ENCODE measurements around the gene TNS1.

TNS1 gene

GRCh38 chr2:217929272-217929671 lies 73.5 kb downstream of the TNS1 start:
- no peak overlapping the region for H3K4me2 ChIP-seq (ENCODE audit: low read length)
- no peak for TF ChIP-seq CTCF (IDR thresholded peaks at IDR 0.05)
- peaks cover 46% of the 10 kb centered on the region for H3K4me1 ChIP-seq
- H3K27ac ChIP-seq: peak overlapping the region; percentile 73
- H3K9ac ChIP-seq: no peak overlapping the region
- peaks cover 91% of the 10 kb centered on the region for H3K79me2 ChIP-seq
- no peaks in the 10 kb centered on the region for H3K9me3 ChIP-seq (ENCODE audit: control insufficient read depth, low read length)
- H2AFZ ChIP-seq: no peak overlapping the region
- no peak overlapping the region for H3K4me3 ChIP-seq (ENCODE audit: low read depth, low read length)
- no peaks in the 10 kb centered on the region for H3K36me3 ChIP-seq (ENCODE audit: control insufficient read depth, insufficient read depth, low read length)
- H3K27me3 ChIP-seq (ENCODE audit: control insufficient read depth, insufficient read depth, low read length): no peaks in the 10 kb centered on the region

DNA sequence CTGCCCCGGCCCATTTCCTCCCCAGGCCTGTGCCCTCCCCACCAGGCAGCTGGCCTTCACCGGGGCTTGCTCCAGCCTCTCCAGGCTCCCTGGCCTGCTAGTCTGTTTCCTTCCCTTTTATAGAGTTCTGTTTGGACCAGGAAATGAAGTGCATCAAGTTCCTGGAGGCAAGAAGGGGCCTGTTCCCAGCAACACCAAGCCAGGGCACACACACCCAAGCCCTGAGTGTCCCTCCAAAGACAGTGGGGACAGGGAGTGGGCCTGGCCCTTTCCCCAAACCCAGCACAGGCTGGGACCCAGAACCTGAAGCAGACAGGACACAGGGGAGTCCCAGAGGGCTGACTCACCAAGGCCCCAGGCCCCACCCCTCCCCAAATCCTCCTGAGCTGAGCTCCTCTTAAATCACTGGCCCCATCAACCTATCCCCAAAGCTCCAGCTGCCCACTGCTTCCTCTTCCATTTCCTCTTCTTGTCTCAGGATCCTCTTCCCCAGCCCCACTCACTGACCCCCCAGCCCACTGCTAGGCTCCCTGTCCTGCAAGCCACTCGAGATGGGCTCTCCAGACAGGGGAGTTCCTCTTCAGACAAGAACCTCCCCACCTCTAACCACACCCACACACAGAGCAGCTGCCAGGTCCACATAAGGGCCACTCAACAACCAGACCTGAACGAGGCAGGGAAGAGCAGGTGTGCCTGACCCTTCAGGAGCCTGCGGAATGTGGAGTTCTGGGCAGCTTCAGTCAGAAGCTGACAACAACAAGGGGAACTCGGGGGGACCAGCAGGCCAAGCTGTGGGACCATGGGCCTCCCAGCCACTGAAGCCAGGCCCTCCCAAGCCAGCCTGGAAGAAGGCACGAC lies 74.2 kb downstream of the TNS1 start:
- peaks cover 41% of the 10 kb centered on the region for H3K4me1 ChIP-seq

DNA sequence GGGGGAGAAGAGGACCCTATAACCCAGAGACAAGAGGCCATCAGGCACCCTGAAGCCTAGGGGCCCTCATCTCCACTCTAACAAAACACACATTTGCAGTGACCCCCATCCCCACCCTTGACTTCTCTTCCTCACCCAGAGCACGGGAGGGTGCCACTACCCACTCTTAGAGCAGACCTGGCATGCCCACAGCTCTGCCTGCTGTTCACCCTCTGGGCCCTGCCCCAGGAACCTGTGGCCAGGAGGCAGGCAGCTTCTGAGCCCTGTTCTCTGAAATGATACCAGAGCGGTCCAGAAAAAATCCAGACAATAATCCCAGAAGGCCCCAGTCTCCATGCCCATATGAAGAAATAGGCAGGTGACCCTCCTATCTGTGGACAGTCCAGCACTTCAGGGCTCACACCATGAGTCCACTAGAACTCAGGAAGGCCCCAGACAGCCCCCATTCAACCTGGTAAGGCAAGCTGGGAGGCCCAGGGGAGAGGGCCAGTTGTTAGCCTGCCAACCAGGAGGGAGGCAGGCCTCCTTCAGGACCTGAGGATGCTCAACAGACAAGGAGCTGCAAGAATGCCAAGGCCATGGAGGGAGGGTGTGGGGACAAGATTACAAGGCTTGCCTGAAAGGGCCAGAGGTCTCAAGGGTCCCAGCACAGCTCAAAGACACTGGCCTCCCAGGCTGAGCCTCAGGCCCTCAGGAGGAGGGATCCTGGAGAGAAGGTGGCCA lies 75.0 kb downstream of the TNS1 start:
- no peaks in the 10 kb centered on the region for H3K36me3 ChIP-seq (ENCODE audit: control insufficient read depth, insufficient read depth, low read length)
- H3K4me3 ChIP-seq (ENCODE audit: low read depth, low read length): no peak overlapping the region
- H3K27me3 ChIP-seq (ENCODE audit: control insufficient read depth, insufficient read depth, low read length): no peaks in the 10 kb centered on the region
- no peak overlapping the region for H3K4me2 ChIP-seq (ENCODE audit: low read length)
- no peaks in the 10 kb centered on the region for H3K9me3 ChIP-seq (ENCODE audit: control insufficient read depth, low read length)
- H3K79me2 ChIP-seq: peaks cover 91% of the 10 kb centered on the region
- peak overlapping the region; percentile 73 for H3K27ac ChIP-seq
- no peak for TF ChIP-seq CTCF (IDR thresholded peaks at IDR 0.05)
- H3K9ac ChIP-seq: no peak overlapping the region
- H2AFZ ChIP-seq: no peak overlapping the region
- H3K4me1 ChIP-seq: peaks cover 33% of the 10 kb centered on the region

More for the DNA sequence above, 74.2 kb downstream of the TNS1 start:
- Histone ChIP-seq H3K4me2 (ENCODE audit: low read length) (no peak overlapping the region), H3K9ac (no peak overlapping the region), H3K27ac (peak overlapping the region; percentile 73), H3K9me3 (ENCODE audit: control insufficient read depth, low read length) (no peaks in the 10 kb centered on the region), H3K79me2 (peaks cover 90% of the 10 kb centered on the region), H3K4me3 (ENCODE audit: low read depth, low read length) (no peak overlapping the region), H3K36me3 (ENCODE audit: control insufficient read depth, insufficient read depth, low read length) (no peaks in the 10 kb centered on the region), H2AFZ (no peak overlapping the region), H3K27me3 (ENCODE audit: control insufficient read depth, insufficient read depth, low read length) (no peaks in the 10 kb centered on the region)
- no peak for TF ChIP-seq CTCF (IDR thresholded peaks at IDR 0.05)

DNA sequence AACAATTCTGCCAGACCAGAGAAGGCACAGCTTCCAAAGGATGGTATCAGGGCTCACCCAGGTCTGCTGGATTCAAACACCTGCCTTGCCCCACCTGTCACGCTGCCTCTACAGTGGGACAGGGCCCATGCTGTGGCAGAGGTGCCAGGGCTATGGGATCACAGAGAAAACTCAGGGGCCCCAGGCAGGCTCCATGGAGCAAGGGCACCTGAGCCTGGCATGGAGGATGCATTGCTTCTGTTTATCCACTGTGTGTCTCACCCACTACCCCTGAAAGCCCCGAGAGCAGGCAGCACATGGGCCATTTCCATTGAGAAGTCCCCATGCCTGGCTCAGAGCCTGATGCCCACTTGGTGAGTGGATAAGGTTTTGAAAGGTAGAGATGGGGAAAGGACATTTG lies 76.0 kb downstream of the TNS1 start:
- Histone ChIP-seq H3K9ac (no peak overlapping the region), H3K79me2 (peaks cover 94% of the 10 kb centered on the region), H3K9me3 (ENCODE audit: control insufficient read depth, low read length) (no peaks in the 10 kb centered on the region), H3K4me1 (peaks cover 35% of the 10 kb centered on the region), H3K4me3 (ENCODE audit: low read depth, low read length) (no peak overlapping the region), H3K4me2 (ENCODE audit: low read length) (no peak overlapping the region), H3K27me3 (ENCODE audit: control insufficient read depth, insufficient read depth, low read length) (no peaks in the 10 kb centered on the region), H3K27ac (peak overlapping the region; percentile 73), H2AFZ (no peak overlapping the region), H3K36me3 (ENCODE audit: control insufficient read depth, insufficient read depth, low read length) (no peaks in the 10 kb centered on the region)
- no peak for TF ChIP-seq CTCF (IDR thresholded peaks at IDR 0.05)
